ENCODE measurements around the gene CREB1.

Gene CREB1

GRCh38 chr2:207619764-207620203, 90.0 kb downstream of the CREB1 start:
- H3K36me3 ChIP-seq (ENCODE audit: insufficient read depth, low read length) = peaks cover 66% of the 10 kb centered on the region
- H3K9ac ChIP-seq (ENCODE audit: insufficient read length) = no peak overlapping the region
- no peak overlapping the region for H3K27ac ChIP-seq
- H3K4me3 ChIP-seq = no peak overlapping the region
- H3K9me3 ChIP-seq (ENCODE audit: low read depth, low read length) = no peaks in the 10 kb centered on the region
- no peak for DNase-seq (ENCODE audit: low read depth, low spot score)
- no peak for TF ChIP-seq FOXP2 (optimal IDR thresholded peaks at IDR 0.05; ENCODE audit: control extremely low read depth, extremely low read length, insufficient read depth)
- TF ChIP-seq EZH2 (IDR thresholded peaks at IDR 0.05) = no peak
- TF ChIP-seq POLR2AphosphoS5 (IDR thresholded peaks at IDR 0.05; ENCODE audit: borderline replicate concordance, low read depth, low read length) = no peak

DNA sequence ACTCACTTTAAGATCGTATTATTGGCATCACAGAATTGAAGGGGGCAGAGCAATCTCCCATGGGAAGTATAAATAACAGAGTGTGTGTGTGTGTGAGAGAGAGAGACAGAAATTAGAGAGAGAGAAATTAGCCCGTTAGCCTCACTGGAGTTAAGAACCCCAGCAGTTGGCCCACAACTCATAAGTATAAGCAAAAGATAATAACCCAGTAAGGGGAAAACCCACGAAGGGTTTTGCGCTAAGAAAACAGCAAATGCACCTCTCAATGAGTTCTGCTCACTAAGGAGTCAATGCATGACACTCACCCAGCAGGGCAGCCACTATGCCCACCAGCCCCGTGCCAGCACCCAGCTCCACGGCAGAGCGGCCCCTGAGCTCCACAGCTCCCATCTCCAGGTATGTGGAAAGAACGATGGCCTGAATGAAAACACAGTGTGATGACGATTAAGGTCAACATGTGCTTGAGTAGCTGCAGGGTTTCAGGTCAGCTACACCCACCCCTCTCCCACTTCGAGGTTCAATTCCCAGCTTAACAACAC, 91.8 kb downstream of the CREB1 start:
- H3K27ac ChIP-seq = 0 out of 2 replicates have a peak overlapping the region, but pooled peaks have one; percentile 32
- no peak for DNase-seq (ENCODE audit: low read depth, low spot score)
- peaks cover 55% of the 10 kb centered on the region for H3K36me3 ChIP-seq (ENCODE audit: insufficient read depth, low read length)
- no peaks in the 10 kb centered on the region for H3K9me3 ChIP-seq (ENCODE audit: low read depth, low read length)
- H3K9ac ChIP-seq (ENCODE audit: insufficient read length) = no peak overlapping the region
- H3K4me3 ChIP-seq = no peak overlapping the region
- TF ChIP-seq POLR2AphosphoS5 (IDR thresholded peaks at IDR 0.05; ENCODE audit: borderline replicate concordance, low read depth, low read length) = no peak
- no peak for TF ChIP-seq FOXP2 (optimal IDR thresholded peaks at IDR 0.05; ENCODE audit: control extremely low read depth, extremely low read length, insufficient read depth)
- no peak for TF ChIP-seq EZH2 (IDR thresholded peaks at IDR 0.05)

GRCh38 chr2:207624185-207625013, 94.6 kb downstream of the CREB1 start:
- peak; percentile 49 for TF ChIP-seq POLR2AphosphoS5 (IDR thresholded peaks at IDR 0.05; ENCODE audit: borderline replicate concordance, low read depth, low read length)
- no peak for TF ChIP-seq FOXP2 (optimal IDR thresholded peaks at IDR 0.05; ENCODE audit: control extremely low read depth, extremely low read length, insufficient read depth)
- no peak for TF ChIP-seq EZH2 (IDR thresholded peaks at IDR 0.05)
- Histone ChIP-seq H3K27ac (peak overlapping the region; percentile 69), H3K4me3 (peak overlapping the region; percentile 97), H3K9me3 (ENCODE audit: low read depth, low read length) (no peaks in the 10 kb centered on the region), H3K9ac (ENCODE audit: insufficient read length) (peak overlapping the region; percentile 90), H3K36me3 (ENCODE audit: insufficient read depth, low read length) (peaks cover 34% of the 10 kb centered on the region)
- DNase-seq (ENCODE audit: low read depth, low spot score) = no peak

DNA sequence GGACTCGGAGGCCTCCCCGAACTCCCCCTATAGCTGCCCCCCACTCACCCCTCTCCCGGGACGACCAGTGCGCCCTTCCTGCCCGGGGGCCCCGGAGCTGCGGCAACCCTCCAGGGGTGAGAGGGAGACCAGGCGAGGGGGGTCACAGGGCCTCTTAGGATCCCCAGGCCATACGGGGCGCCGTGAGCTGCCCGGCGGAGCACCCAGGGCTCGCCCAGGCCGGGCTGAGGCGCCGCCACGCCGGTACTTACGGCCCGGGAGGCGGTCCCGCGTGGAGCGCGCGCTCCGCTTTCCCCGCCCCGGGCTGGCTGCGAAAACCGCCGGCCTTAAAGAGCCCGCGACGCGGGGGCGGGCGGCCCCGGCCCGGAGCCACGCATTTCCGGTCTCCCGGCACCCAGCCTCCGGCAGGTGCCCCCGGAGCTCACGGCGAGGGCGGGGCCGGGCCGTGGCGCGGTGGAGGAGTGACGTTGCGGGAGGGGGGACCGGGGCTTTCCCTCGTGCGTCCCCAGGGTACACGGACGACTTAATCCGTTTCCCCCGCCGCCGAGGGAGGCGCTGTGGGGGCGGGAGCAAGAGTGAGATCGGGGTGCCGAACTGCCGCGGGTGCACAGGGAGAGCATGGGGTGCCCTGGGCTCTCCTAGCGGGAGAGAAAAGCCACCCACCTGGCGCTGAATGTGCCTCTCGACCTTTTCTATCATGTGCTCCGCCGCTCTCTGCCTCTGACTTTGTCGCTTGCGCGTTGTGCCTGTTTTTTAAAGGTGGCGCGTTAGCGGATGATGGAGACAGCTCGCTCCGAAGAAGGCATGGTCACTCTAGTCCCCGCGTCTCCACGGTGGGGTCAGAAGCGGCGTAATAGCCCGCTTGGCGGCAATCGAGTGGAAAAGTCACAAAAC, 95.5 kb downstream of the CREB1 start, which contains the start of gene METTL21A:
Gene METTL21A (minus strand): TSS at position 381 of the 894 bp plus-strand sequence. CDS start 1,019 bp downstream, outside the sequence.
- TF ChIP-seq FOXP2 (optimal IDR thresholded peaks at IDR 0.05; ENCODE audit: control extremely low read depth, extremely low read length, insufficient read depth) = no peak
- TF ChIP-seq EZH2 (IDR thresholded peaks at IDR 0.05) = no peak
- TF ChIP-seq POLR2AphosphoS5 (IDR thresholded peaks at IDR 0.05; ENCODE audit: borderline replicate concordance, low read depth, low read length) = peak; percentile 70
- Histone ChIP-seq H3K4me3 (peak within 1 kb of the TSS; percentile 97), H3K9ac (ENCODE audit: insufficient read length) (peak within 1 kb of the TSS; percentile 90), H3K9me3 (ENCODE audit: low read depth, low read length) (no peaks in the 10 kb centered on the region), H3K36me3 (ENCODE audit: insufficient read depth, low read length) (peaks cover 29% of the 10 kb centered on the region), H3K27ac (peak within 1 kb of the TSS; percentile 69)
- peak; percentile 14 for DNase-seq (ENCODE audit: low read depth, low spot score)

- H3K9ac ChIP-seq (ENCODE audit: insufficient read length) = no peak overlapping the region
- no peak for DNase-seq (ENCODE audit: low read depth, low spot score)
- no peaks in the 10 kb centered on the region for H3K36me3 ChIP-seq (ENCODE audit: insufficient read depth, low read length)
- no peak overlapping the region for H3K4me3 ChIP-seq
- TF ChIP-seq EZH2 (IDR thresholded peaks at IDR 0.05) (no peak), FOXP2 (optimal IDR thresholded peaks at IDR 0.05; ENCODE audit: control extremely low read depth, extremely low read length, insufficient read depth) (no peak), POLR2AphosphoS5 (IDR thresholded peaks at IDR 0.05; ENCODE audit: borderline replicate concordance, low read depth, low read length) (no peak)
- no peaks in the 10 kb centered on the region for H3K9me3 ChIP-seq (ENCODE audit: low read depth, low read length)
- no peak overlapping the region for H3K27ac ChIP-seq
Measured at GRCh38 chr2:207629553-207629952, 99.8 kb downstream of the CREB1 start.

GRCh38 chr2:207630491-207630890, 100.7 kb downstream of the CREB1 start:
- Histone ChIP-seq H3K27ac (no peak overlapping the region), H3K9me3 (ENCODE audit: low read depth, low read length) (no peaks in the 10 kb centered on the region), H3K4me3 (no peak overlapping the region), H3K36me3 (ENCODE audit: insufficient read depth, low read length) (no peaks in the 10 kb centered on the region), H3K9ac (ENCODE audit: insufficient read length) (no peak overlapping the region)
- DNase-seq (ENCODE audit: low read depth, low spot score) = no peak
- TF ChIP-seq POLR2AphosphoS5 (IDR thresholded peaks at IDR 0.05; ENCODE audit: borderline replicate concordance, low read depth, low read length) (no peak), FOXP2 (optimal IDR thresholded peaks at IDR 0.05; ENCODE audit: control extremely low read depth, extremely low read length, insufficient read depth) (no peak), EZH2 (IDR thresholded peaks at IDR 0.05) (no peak)

DNA sequence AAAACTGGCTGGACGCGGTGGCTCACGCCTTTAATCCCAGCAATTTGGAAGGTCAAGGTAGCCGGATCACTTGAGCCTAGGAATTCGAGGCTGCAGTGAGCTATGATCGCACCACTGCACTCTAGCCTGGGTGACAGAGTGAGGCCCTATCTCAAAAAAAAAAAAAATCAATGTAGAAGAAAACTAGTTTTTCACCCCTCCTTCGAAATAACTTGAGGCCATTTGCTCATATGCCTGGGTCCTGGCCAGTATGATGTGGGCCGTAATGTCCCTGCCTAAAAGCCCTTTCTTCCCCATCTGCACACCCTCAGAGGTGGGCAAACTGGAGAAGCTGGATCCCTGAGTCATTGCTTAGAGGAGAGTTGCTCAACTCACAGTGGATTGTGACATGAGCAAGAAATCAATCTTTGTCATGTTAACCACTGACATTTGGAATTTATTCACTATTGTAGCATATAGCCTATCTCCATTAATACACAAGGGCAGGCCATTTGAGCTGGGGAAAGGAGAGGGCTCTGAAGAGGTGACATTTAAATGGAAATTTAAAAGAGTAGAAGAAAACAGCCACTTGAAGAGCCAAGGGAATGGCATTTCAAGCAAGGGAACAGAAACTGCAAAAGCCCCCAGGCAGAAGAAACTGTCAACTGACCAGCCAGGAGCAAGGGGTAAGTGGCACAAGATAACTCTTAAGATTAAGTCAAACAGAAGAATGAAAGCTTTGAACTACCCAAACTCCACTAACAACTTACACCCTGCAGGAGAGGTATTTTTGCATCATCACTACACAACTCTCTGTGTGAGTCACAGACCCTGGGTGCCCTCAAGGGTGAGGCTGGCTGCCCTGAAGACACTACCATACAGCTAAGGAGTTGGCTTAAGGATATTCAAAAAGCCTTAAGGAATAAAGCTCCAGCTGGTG, 103.1 kb downstream of the CREB1 start:
- Histone ChIP-seq H3K4me3 (no peak overlapping the region), H3K36me3 (ENCODE audit: insufficient read depth, low read length) (no peaks in the 10 kb centered on the region), H3K9ac (ENCODE audit: insufficient read length) (no peak overlapping the region), H3K9me3 (ENCODE audit: low read depth, low read length) (no peaks in the 10 kb centered on the region), H3K27ac (no peak overlapping the region)
- no peak for DNase-seq (ENCODE audit: low read depth, low spot score)
- no peak for TF ChIP-seq POLR2AphosphoS5 (IDR thresholded peaks at IDR 0.05; ENCODE audit: borderline replicate concordance, low read depth, low read length)
- TF ChIP-seq FOXP2 (optimal IDR thresholded peaks at IDR 0.05; ENCODE audit: control extremely low read depth, extremely low read length, insufficient read depth) = no peak
- no peak for TF ChIP-seq EZH2 (IDR thresholded peaks at IDR 0.05)
